PC-3 (cell line): Measurements from ENCODE around the gene OR6Q1.

Experiments used
- EZH2 ChIP-seq: fragments of 300-600 bp; sonication (generic); IDR thresholded peaks from one replicate; pipeline ENCODE4 v1.6.1; 2017; ENCODE audit warnings: antibody characterized with exemption, mild to moderate bottlenecking, low read length; ENCODE audit not compliant: unreplicated experiment
- EZH2phosphoT487 ChIP-seq: fragments of 300-600 bp; sonication (generic); IDR thresholded peaks from 2 replicates; pipeline ENCODE4 v1.6.1; 2018; ENCODE audit warnings: mild to moderate bottlenecking, antibody characterized with exemption, low read length, borderline replicate concordance
- TF ChIP-seq, protein P1 (sequence below): fragments of 300-600 bp; sonication (generic); conservative IDR thresholded peaks from 2 replicates; pipeline ENCODE4 v1.5.1; 2017; ENCODE audit warnings: antibody characterized with exemption, low read depth, mild to moderate bottlenecking, low read length

DNA sequence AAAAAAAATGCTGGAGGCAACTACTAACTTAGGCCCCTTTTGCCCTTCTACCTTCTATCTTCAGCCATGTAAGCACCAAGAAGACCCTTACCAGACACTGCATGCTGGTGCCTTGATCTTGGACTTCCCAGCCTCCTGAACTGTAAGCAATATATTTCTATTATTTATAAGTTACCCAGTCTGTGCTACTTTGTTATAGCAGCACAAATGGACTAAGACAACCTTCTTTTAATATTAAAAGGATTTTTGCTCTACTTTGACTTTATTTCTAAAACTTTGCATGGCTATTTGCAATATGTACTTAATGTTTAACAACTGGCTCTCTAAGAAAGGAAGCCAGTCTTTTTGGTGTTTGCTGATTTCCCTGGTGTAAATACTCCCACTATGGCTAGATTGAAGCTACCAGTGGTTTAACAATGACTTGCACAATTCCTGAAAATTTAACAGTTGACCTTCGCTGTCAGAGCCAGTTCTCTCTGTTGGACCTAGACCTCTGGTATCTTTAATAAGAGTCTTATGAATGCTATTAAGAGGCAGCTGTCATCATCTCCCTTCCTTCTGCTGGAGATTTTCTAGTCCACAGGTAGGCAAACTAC lies 25.2 kb downstream of the OR6Q1 start:
- TF ChIP-seq EZH2: no peak
- TF ChIP-seq, protein P1, sequence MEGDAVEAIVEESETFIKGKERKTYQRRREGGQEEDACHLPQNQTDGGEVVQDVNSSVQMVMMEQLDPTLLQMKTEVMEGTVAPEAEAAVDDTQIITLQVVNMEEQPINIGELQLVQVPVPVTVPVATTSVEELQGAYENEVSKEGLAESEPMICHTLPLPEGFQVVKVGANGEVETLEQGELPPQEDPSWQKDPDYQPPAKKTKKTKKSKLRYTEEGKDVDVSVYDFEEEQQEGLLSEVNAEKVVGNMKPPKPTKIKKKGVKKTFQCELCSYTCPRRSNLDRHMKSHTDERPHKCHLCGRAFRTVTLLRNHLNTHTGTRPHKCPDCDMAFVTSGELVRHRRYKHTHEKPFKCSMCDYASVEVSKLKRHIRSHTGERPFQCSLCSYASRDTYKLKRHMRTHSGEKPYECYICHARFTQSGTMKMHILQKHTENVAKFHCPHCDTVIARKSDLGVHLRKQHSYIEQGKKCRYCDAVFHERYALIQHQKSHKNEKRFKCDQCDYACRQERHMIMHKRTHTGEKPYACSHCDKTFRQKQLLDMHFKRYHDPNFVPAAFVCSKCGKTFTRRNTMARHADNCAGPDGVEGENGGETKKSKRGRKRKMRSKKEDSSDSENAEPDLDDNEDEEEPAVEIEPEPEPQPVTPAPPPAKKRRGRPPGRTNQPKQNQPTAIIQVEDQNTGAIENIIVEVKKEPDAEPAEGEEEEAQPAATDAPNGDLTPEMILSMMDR: no peak
- no peak for TF ChIP-seq EZH2phosphoT487
